ENCODE results near the gene GSTK1. TPM values are rescaled to one million over a fixed set of nuclear protein-coding genes. Genes with fewer than 3 reads are reported as not detected.

The GSTK1 gene
- total and polyA plus RNA-seq, 4 donors: 75.6 to 172 (median 111) TPM

GRCh38 chr7:143235561-143235960 is 27.7 kb upstream of the GSTK1 start:
- intact Hi-C loops (cut with DNase I): no loop called here
- Histone ChIP-seq H3K4me1 (ENCODE audit: control insufficient read depth in 1 of 2, insufficient read depth in 2 of 2, low read length in 2 of 2) (no peaks in the 10 kb centered on the region), H3K4me3 (ENCODE audit: low read length in 2 of 2) (no peak overlapping the region), H3K9me3 (ENCODE audit: control insufficient read depth, low read length) (no peaks in the 10 kb centered on the region), H3K27me3 (ENCODE audit: control insufficient read depth in 1 of 2, insufficient read depth in 2 of 2, low read length in 1 of 2) (no peaks in the 10 kb centered on the region), H3K27ac (ENCODE audit: low read depth in 1 of 2, low read length in 2 of 2) (no peak overlapping the region), H3K36me3 (ENCODE audit: control insufficient read depth in 1 of 2, insufficient read depth in 2 of 2, low read length in 1 of 2) (no peaks in the 10 kb centered on the region)
- ATAC-seq (ENCODE audit: low FRiP score): no peak
- DNase-seq: no peak
- 17 to 24% methylated on average over 1 of the region's 1 CpG for WGBS, 2 donors

DNA sequence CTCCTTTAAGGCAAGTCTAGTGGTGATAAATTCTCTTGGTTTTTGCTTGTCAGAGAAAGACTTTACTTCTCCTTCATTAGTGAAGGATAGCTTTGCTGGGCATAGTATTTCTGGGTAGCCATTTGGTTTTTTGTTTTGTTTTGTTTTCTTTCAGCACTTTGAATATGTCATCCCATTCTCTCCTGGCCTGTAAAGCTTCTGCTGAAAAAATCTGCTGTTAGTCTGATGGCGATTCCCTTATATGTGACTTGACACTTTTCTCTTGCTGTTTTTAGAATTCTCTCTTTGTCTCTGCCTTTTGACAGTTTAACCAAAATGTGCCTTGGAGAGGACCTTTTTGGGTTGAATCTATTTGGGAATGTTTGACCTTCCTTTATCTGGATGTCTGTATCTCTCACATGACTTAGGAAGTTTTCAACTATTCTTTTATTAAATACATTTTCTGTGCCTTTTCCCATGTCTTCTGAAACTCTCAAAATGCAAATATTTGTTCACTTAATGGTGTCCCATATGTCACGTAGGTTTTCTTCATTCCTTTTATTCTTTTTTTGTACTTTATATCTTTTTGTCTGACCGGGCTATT is 26.7 kb upstream of the GSTK1 start:
- ATAC-seq (ENCODE audit: low FRiP score) (no peak), DNase-seq (no peak)
- no peaks in the 10 kb centered on the region for H3K36me3 ChIP-seq (ENCODE audit: control insufficient read depth in 1 of 2, insufficient read depth in 2 of 2, low read length in 1 of 2)
- 75 to 78% methylated on average over 3 of the region's 3 CpGs for WGBS, 2 donors
- H3K27ac ChIP-seq (ENCODE audit: low read depth in 1 of 2, low read length in 2 of 2): no peak overlapping the region
- no peaks in the 10 kb centered on the region for H3K9me3 ChIP-seq (ENCODE audit: control insufficient read depth, low read length)
- H3K4me3 ChIP-seq (ENCODE audit: low read length in 2 of 2): no peak overlapping the region
- H3K27me3 ChIP-seq (ENCODE audit: control insufficient read depth in 1 of 2, insufficient read depth in 2 of 2, low read length in 1 of 2): no peaks in the 10 kb centered on the region
- no peaks in the 10 kb centered on the region for H3K4me1 ChIP-seq (ENCODE audit: control insufficient read depth in 1 of 2, insufficient read depth in 2 of 2, low read length in 2 of 2)
- intact Hi-C loops (cut with DNase I): no loop called here

- intact Hi-C loops (cut with DNase I): no loop called here
- Histone ChIP-seq H3K36me3 (ENCODE audit: control insufficient read depth in 1 of 2, insufficient read depth in 2 of 2, low read length in 1 of 2) (no peaks in the 10 kb centered on the region), H3K9me3 (ENCODE audit: control insufficient read depth, low read length) (no peaks in the 10 kb centered on the region), H3K4me3 (ENCODE audit: low read length in 2 of 2) (no peak overlapping the region), H3K27ac (ENCODE audit: low read depth in 1 of 2, low read length in 2 of 2) (no peak overlapping the region), H3K4me1 (ENCODE audit: control insufficient read depth in 1 of 2, insufficient read depth in 2 of 2, low read length in 2 of 2) (no peaks in the 10 kb centered on the region), H3K27me3 (ENCODE audit: control insufficient read depth in 1 of 2, insufficient read depth in 2 of 2, low read length in 1 of 2) (no peaks in the 10 kb centered on the region)
- ATAC-seq (ENCODE audit: low FRiP score) (no peak), DNase-seq (no peak)
These were observed 25.9 kb upstream of the GSTK1 start for GRCh38 chr7:143237366-143237765.

- Histone ChIP-seq H3K36me3 (ENCODE audit: control insufficient read depth in 1 of 2, insufficient read depth in 2 of 2, low read length in 1 of 2) (no peaks in the 10 kb centered on the region), H3K4me1 (ENCODE audit: control insufficient read depth in 1 of 2, insufficient read depth in 2 of 2, low read length in 2 of 2) (no peaks in the 10 kb centered on the region), H3K9me3 (ENCODE audit: control insufficient read depth, low read length) (no peaks in the 10 kb centered on the region), H3K27me3 (ENCODE audit: control insufficient read depth in 1 of 2, insufficient read depth in 2 of 2, low read length in 1 of 2) (no peaks in the 10 kb centered on the region), H3K4me3 (ENCODE audit: low read length in 2 of 2) (no peak overlapping the region), H3K27ac (ENCODE audit: low read depth in 1 of 2, low read length in 2 of 2) (no peak overlapping the region)
- ATAC-seq (ENCODE audit: low FRiP score) (no peak), DNase-seq (no peak)
- WGBS, 2 donors: 86 to 96% methylated on average over 1 of the region's 1 CpG
- intact Hi-C loops (cut with DNase I): no loop called here
These were observed 24.8 kb upstream of the GSTK1 start for GRCh38 chr7:143238289-143238980.

DNA sequence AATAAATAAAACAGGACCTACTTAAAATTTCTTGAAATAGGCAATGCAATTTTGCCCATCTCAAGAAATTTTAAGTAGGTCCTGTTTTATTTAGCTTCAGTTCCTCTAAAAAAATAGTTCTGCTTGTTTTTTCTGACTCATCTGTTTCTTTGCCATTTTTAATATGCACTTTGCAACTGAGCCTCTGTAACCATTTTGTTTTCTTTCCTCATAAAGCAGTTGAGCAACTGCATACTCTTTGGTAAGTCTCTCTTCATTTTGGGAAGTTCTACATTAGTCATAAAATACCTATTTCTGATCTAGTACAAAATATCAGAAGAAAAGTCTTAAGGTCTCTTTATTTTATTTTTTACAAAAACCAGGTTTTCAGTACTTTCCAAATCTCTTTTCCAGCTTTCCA is 23.4 kb upstream of the GSTK1 start:
- Histone ChIP-seq H3K4me3 (ENCODE audit: low read length in 2 of 2) (no peak overlapping the region), H3K4me1 (ENCODE audit: control insufficient read depth in 1 of 2, insufficient read depth in 2 of 2, low read length in 2 of 2) (no peaks in the 10 kb centered on the region), H3K36me3 (ENCODE audit: control insufficient read depth in 1 of 2, insufficient read depth in 2 of 2, low read length in 1 of 2) (no peaks in the 10 kb centered on the region), H3K27me3 (ENCODE audit: control insufficient read depth in 1 of 2, insufficient read depth in 2 of 2, low read length in 1 of 2) (no peaks in the 10 kb centered on the region), H3K27ac (ENCODE audit: low read depth in 1 of 2, low read length in 2 of 2) (no peak overlapping the region), H3K9me3 (ENCODE audit: control insufficient read depth, low read length) (no peaks in the 10 kb centered on the region)
- DNase-seq (no peak), ATAC-seq (ENCODE audit: low FRiP score) (no peak)
- intact Hi-C loops (cut with DNase I): loop anchor here (2.0 to 10.0 kb wide), 4 partner anchors 62 to 265 kb away; no protein-coding TSS in a partner anchor

DNA sequence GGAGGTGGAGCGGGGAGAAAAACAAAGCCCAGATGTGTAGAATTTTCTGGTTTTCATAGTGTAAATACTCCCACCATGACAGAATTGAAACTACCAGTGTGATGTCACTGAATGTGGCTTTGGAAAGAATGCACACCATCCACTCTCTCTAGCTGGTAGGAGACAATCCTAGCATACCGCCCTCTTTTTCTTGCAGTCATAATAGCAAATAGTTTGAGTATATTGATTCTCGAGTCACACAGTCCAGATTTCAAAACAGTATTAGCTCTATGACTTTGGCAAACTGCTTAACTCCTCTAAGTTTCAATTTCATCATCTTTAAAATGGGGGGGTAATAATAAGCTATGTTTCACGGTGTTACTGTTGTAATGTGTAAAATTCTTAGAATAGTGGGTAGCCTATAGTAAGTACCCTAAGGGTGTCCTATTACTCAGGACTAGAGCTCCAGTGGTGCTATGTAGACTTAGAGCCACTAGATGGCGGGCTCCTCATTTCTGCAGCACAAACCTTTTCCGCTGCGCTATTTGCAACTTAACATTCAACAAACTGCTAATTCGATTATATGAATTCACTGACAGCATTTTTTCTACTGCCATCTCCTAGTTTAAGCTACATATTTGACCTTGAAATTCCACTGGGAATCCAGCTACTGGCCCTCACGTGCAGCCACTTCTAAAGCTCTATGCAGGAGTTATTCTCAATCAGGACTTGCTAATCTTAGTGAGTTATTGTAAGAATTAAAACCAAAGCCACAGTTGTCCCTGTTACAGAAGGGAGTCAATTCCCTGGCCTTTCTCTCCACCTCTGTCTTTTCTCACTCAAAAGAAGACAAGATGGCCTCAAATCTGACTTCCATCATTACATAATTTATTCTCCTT is 22.7 kb upstream of the GSTK1 start:
- Histone ChIP-seq H3K9me3 (ENCODE audit: control insufficient read depth, low read length) (no peaks in the 10 kb centered on the region), H3K4me1 (ENCODE audit: control insufficient read depth in 1 of 2, insufficient read depth in 2 of 2, low read length in 2 of 2) (no peaks in the 10 kb centered on the region), H3K4me3 (ENCODE audit: low read length in 2 of 2) (no peak overlapping the region), H3K27ac (ENCODE audit: low read depth in 1 of 2, low read length in 2 of 2) (no peak overlapping the region), H3K27me3 (ENCODE audit: control insufficient read depth in 1 of 2, insufficient read depth in 2 of 2, low read length in 1 of 2) (no peaks in the 10 kb centered on the region), H3K36me3 (ENCODE audit: control insufficient read depth in 1 of 2, insufficient read depth in 2 of 2, low read length in 1 of 2) (no peaks in the 10 kb centered on the region)
- intact Hi-C loops (cut with DNase I): loop anchor here (2.0 to 10.0 kb wide), 4 partner anchors 62 to 264 kb away; no protein-coding TSS in a partner anchor
- ATAC-seq (ENCODE audit: low FRiP score) (peak; percentile 92), DNase-seq (peak in 1 of 2 donors; percentile 70)
- 13 to 14% methylated on average over 9 of the region's 9 CpGs for WGBS, 2 donors

GRCh38 chr7:143242306-143242705 is 20.9 kb upstream of the GSTK1 start:
- whole genome bisulfite sequencing, 2 donors: 89% methylated on average over 11 of the region's 11 CpGs
- intact Hi-C loops (cut with DNase I): loop anchor here (2.0 to 10.0 kb wide), 3 partner anchors 60 to 262 kb away; no protein-coding TSS in a partner anchor
- H3K27me3 ChIP-seq (ENCODE audit: control insufficient read depth in 1 of 2, insufficient read depth in 2 of 2, low read length in 1 of 2): no peaks in the 10 kb centered on the region
- H3K9me3 ChIP-seq (ENCODE audit: control insufficient read depth, low read length): no peaks in the 10 kb centered on the region
- no peak for ATAC-seq (ENCODE audit: low FRiP score)
- no peaks in the 10 kb centered on the region for H3K4me1 ChIP-seq (ENCODE audit: control insufficient read depth in 1 of 2, insufficient read depth in 2 of 2, low read length in 2 of 2)
- no peaks in the 10 kb centered on the region for H3K36me3 ChIP-seq (ENCODE audit: control insufficient read depth in 1 of 2, insufficient read depth in 2 of 2, low read length in 1 of 2)
- no peak overlapping the region for H3K4me3 ChIP-seq (ENCODE audit: low read length in 2 of 2)
- H3K27ac ChIP-seq (ENCODE audit: low read depth in 1 of 2, low read length in 2 of 2): no peak overlapping the region
- DNase-seq: no peak

- Histone ChIP-seq H3K36me3 (ENCODE audit: control insufficient read depth in 1 of 2, insufficient read depth in 2 of 2, low read length in 1 of 2) (no peaks in the 10 kb centered on the region), H3K27me3 (ENCODE audit: control insufficient read depth in 1 of 2, insufficient read depth in 2 of 2, low read length in 1 of 2) (no peaks in the 10 kb centered on the region), H3K4me1 (ENCODE audit: control insufficient read depth in 1 of 2, insufficient read depth in 2 of 2, low read length in 2 of 2) (no peaks in the 10 kb centered on the region), H3K27ac (ENCODE audit: low read depth in 1 of 2, low read length in 2 of 2) (no peak overlapping the region), H3K9me3 (ENCODE audit: control insufficient read depth, low read length) (no peaks in the 10 kb centered on the region), H3K4me3 (ENCODE audit: low read length in 2 of 2) (no peak overlapping the region)
- intact Hi-C loops (cut with DNase I): loop anchor here (2.0 to 10.0 kb wide), 3 partner anchors 59 to 262 kb away; no protein-coding TSS in a partner anchor
- DNase-seq: no peak
- ATAC-seq (ENCODE audit: low FRiP score): no peak
- WGBS, 2 donors: 74 to 82% methylated on average over 6 to 7 of the region's 7 CpGs
These were observed 20.1 kb upstream of the GSTK1 start for GRCh38 chr7:143243111-143243510.
